Measurements from ENCODE around the gene SPRYD4.

SPRYD4 gene

DNA sequence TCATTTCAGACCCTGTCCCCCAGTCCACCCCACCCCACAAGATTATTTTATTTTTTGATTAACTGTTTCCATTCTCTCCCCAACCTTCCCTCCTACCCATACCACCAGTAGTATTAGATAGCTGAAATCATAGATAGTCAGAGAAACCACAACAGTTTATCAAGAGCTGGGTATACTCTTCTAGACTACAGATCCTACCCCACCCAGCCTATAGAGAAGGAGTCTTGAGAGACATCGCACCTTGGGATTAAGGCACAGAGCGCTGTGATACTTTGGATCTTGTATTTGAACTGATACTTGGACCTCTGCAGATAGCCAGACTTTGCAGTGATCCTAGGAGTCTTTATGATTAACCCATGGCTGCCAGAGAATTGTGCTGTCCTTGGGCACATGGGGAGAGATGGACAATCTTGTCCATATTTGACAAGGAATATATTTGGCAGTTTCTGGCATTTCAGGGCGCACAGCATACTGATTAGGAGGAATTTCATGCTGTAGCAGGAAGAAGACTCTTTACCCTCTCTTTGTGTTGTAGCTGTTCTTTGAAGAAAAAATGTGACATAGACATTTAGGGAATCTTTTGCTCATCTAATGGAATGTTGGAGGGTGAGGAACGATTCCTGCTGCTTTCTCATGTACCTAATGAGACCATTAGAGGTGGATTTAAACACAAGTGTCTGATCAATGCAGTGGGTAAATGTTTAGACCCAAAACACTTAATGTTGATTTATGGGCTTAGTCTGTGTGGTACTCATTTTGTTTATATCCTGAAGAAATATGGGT, 54.2 kb downstream of the SPRYD4 start:
- DNase-seq: no peak

DNA sequence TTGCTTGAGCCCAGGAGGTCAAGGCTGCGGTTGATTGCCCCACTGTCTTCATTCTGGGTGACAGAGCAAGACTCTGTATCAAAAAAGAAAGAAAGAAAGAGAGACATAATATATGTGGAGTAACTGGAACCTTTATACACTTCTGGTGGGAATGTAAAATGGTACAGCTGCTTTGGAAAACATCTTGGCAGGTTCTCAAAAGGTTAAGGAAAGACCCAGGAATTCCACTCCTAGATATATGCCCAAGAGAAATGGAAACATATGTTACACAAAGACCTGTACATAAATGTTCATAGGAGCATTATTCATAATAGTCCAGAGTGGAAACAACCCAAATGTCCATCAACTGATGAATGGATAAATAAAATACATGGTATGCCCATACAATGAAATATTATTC, 60.5 kb downstream of the SPRYD4 start:
- no peak for DNase-seq
